ENCODE results near the gene OXTR. TPM values are rescaled to one million over a fixed set of nuclear protein-coding genes. Genes with fewer than 3 reads are reported as not detected.

The OXTR gene
- polyA plus RNA-seq, 1 donor from 2014 or later: 1.7 TPM

- TF ChIP-seq POLR2AphosphoS5 (IDR thresholded peaks at IDR 0.05): no peak
- TF ChIP-seq EZH2 (IDR thresholded peaks at IDR 0.05; ENCODE audit: borderline replicate concordance, insufficient read depth, low read length, poor library complexity, severe bottlenecking): no peak
- no peak for TF ChIP-seq SMC3 (conservative IDR thresholded peaks at IDR 0.05; ENCODE audit: poor library complexity)
- TF ChIP-seq CTCF (IDR thresholded peaks at IDR 0.05; ENCODE audit: poor library complexity, severe bottlenecking): no peak
- TF ChIP-seq REST (IDR thresholded peaks at IDR 0.05; ENCODE audit: borderline replicate concordance): no peak
- no peak for TF ChIP-seq MXI1 (conservative IDR thresholded peaks at IDR 0.05; ENCODE audit: poor library complexity, severe bottlenecking)
- no peak for TF ChIP-seq EP300 (conservative IDR thresholded peaks at IDR 0.05; ENCODE audit: poor library complexity, severe bottlenecking)
- no peak for TF ChIP-seq TAF1 (IDR thresholded peaks at IDR 0.05; ENCODE audit: low read depth)
- TF ChIP-seq RAD21 (conservative IDR thresholded peaks at IDR 0.05): no peak
- H3K4me2 ChIP-seq (ENCODE audit: low read length): no peak overlapping the region
- no peaks in the 10 kb centered on the region for H3F3A ChIP-seq (ENCODE audit: insufficient read depth, low read length, poor library complexity, severe bottlenecking)
These were observed 9.1 kb upstream of the OXTR start for GRCh38 chr3:8778475-8778874.

GRCh38 chr3:8777978-8778267, 8.5 kb upstream of the OXTR start:
- no peaks in the 10 kb centered on the region for H3K9me2 ChIP-seq (ENCODE audit: insufficient read depth, low read length)
- no peaks in the 10 kb centered on the region for H3F3A ChIP-seq (ENCODE audit: insufficient read depth, low read length, poor library complexity, severe bottlenecking)
- no peak for TF ChIP-seq RAD21 (conservative IDR thresholded peaks at IDR 0.05)
- TF ChIP-seq POLR2AphosphoS5 (IDR thresholded peaks at IDR 0.05): no peak
- TF ChIP-seq TAF1 (IDR thresholded peaks at IDR 0.05; ENCODE audit: low read depth): no peak
- no peak for TF ChIP-seq SMC3 (conservative IDR thresholded peaks at IDR 0.05; ENCODE audit: poor library complexity)
- TF ChIP-seq MXI1 (conservative IDR thresholded peaks at IDR 0.05; ENCODE audit: poor library complexity, severe bottlenecking): no peak
- TF ChIP-seq EP300 (conservative IDR thresholded peaks at IDR 0.05; ENCODE audit: poor library complexity, severe bottlenecking): no peak
- TF ChIP-seq EZH2 (IDR thresholded peaks at IDR 0.05; ENCODE audit: borderline replicate concordance, insufficient read depth, low read length, poor library complexity, severe bottlenecking): no peak
- no peak for TF ChIP-seq CTCF (IDR thresholded peaks at IDR 0.05; ENCODE audit: poor library complexity, severe bottlenecking)
- TF ChIP-seq REST (IDR thresholded peaks at IDR 0.05; ENCODE audit: borderline replicate concordance): no peak
- no peaks in the 10 kb centered on the region for H3K79me2 ChIP-seq (replicated peaks; ENCODE audit: insufficient read depth, low read length)
- no peak overlapping the region for H2AFZ ChIP-seq (ENCODE audit: low read depth, low read length)
- H3K9me3 ChIP-seq (ENCODE audit: low read length): no peaks in the 10 kb centered on the region
- no peak overlapping the region for H3K4me2 ChIP-seq (ENCODE audit: low read length)
- no peaks in the 10 kb centered on the region for H4K20me1 ChIP-seq (ENCODE audit: insufficient read depth)
- no peaks in the 10 kb centered on the region for H3K36me3 ChIP-seq (ENCODE audit: insufficient read depth, low read length)
- no peak overlapping the region for H3K4me3 ChIP-seq (ENCODE audit: low read length)
- H3K27me3 ChIP-seq (ENCODE audit: insufficient read depth, low read depth, low read length): no peaks in the 10 kb centered on the region
- H3K27ac ChIP-seq (ENCODE audit: low read length): no peak overlapping the region
- H3K9ac ChIP-seq (ENCODE audit: low read length): no peak overlapping the region

More at GRCh38 chr3:8778475-8778874, 9.1 kb upstream of the OXTR start:
- Histone ChIP-seq H3K27me3 (ENCODE audit: insufficient read depth, low read depth, low read length) (no peaks in the 10 kb centered on the region), H4K20me1 (ENCODE audit: insufficient read depth) (no peaks in the 10 kb centered on the region), H3K27ac (ENCODE audit: low read length) (no peak overlapping the region), H3K4me3 (ENCODE audit: low read length) (no peak overlapping the region), H3K79me2 (replicated peaks; ENCODE audit: insufficient read depth, low read length) (no peaks in the 10 kb centered on the region), H3K9me2 (ENCODE audit: insufficient read depth, low read length) (no peaks in the 10 kb centered on the region), H3K9me3 (ENCODE audit: low read length) (no peaks in the 10 kb centered on the region), H3K36me3 (ENCODE audit: insufficient read depth, low read length) (no peaks in the 10 kb centered on the region), H2AFZ (ENCODE audit: low read depth, low read length) (no peak overlapping the region), H3K9ac (ENCODE audit: low read length) (no peak overlapping the region)
